Measurements from ENCODE around the gene ZNF385D. TPM values are rescaled to one million over a fixed set of nuclear protein-coding genes. Genes with fewer than 3 reads are reported as not detected.

Gene ZNF385D
- total and polyA plus RNA-seq, 4 donors = 0.17 to 30.9 (median 1.9) TPM

- WGBS, 2 donors = 50 to 58% methylated on average over 2 of the region's 2 CpGs
- Histone ChIP-seq H3K27ac (ENCODE audit: low read depth in 1 of 2, low read length in 1 of 2) (peak overlapping the region in 1 of 2 donors; percentile 40), H3K4me1 (ENCODE audit: control insufficient read depth in 5 of 5, insufficient read depth in 5 of 5, low read length in 5 of 5) (peaks cover 0 to 49% (median 7%) of the 10 kb centered on the region in 5 donors), H3K4me3 (no peak overlapping the region), H3K9me3 (ENCODE audit: control insufficient read depth in 4 of 4, insufficient read depth in 3 of 4, low read length in 3 of 4) (peaks cover 0 to 3% (median 0%) of the 10 kb centered on the region in 4 donors), H3K9ac (ENCODE audit: insufficient read depth in 1 of 2, low read length in 2 of 2) (no peak overlapping the region), H3K27me3 (ENCODE audit: control insufficient read depth in 3 of 3, insufficient read depth in 3 of 3, low read length in 2 of 3) (no peaks in the 10 kb centered on the region), H3K36me3 (ENCODE audit: control insufficient read depth in 4 of 4, insufficient read depth in 4 of 4, low read length in 4 of 4) (no peaks in the 10 kb centered on the region)
- DNase-seq = peak in 2 of 3 donors; percentile 46 to 65
- ATAC-seq (ENCODE audit: insufficient read depth, low FRiP score) = no peak
- no peak for TF ChIP-seq CTCF (IDR thresholded peaks at IDR 0.05; ENCODE audit: control extremely low read depth, extremely low read depth)
Measured at GRCh38 chr3:21791356-21791755, 40.3 kb upstream of the ZNF385D start.

- no peak for TF ChIP-seq CTCF (IDR thresholded peaks at IDR 0.05; ENCODE audit: control extremely low read depth, extremely low read depth)
- H3K9me3 ChIP-seq (ENCODE audit: control insufficient read depth in 4 of 4, insufficient read depth in 3 of 4, low read length in 3 of 4) = peaks cover 0 to 3% (median 0%) of the 10 kb centered on the region in 4 donors
- H3K36me3 ChIP-seq (ENCODE audit: control insufficient read depth in 4 of 4, insufficient read depth in 4 of 4, low read length in 4 of 4) = no peaks in the 10 kb centered on the region
- no peaks in the 10 kb centered on the region for H3K27me3 ChIP-seq (ENCODE audit: control insufficient read depth in 3 of 3, insufficient read depth in 3 of 3, low read length in 2 of 3)
- H3K4me1 ChIP-seq (ENCODE audit: control insufficient read depth in 5 of 5, insufficient read depth in 5 of 5, low read length in 5 of 5) = peaks cover 0 to 44% (median 5%) of the 10 kb centered on the region in 5 donors
- H3K9ac ChIP-seq (ENCODE audit: insufficient read depth in 1 of 2, low read length in 2 of 2) = no peak overlapping the region
- peak overlapping the region in 1 of 2 donors; percentile 21 for H3K27ac ChIP-seq (ENCODE audit: low read depth in 1 of 2, low read length in 1 of 2)
- WGBS, 2 donors = 84 to 95% methylated on average over 1 of the region's 1 CpG
- ATAC-seq (ENCODE audit: insufficient read depth, low FRiP score) = no peak
- DNase-seq = peak in 1 of 3 donors; percentile 14
- no peak overlapping the region for H3K4me3 ChIP-seq
Measured at GRCh38 chr3:21790466-21790865, 39.5 kb upstream of the ZNF385D start.

- WGBS, 2 donors = 88 to 96% methylated on average over 1 of the region's 1 CpG
- H3K27ac ChIP-seq (ENCODE audit: low read depth in 1 of 2, low read length in 1 of 2) = no peak overlapping the region
Measured at GRCh38 chr3:21789730-21790129, 38.7 kb upstream of the ZNF385D start.

More at GRCh38 chr3:21789730-21790129, 38.7 kb upstream of the ZNF385D start:
- DNase-seq (no peak), ATAC-seq (ENCODE audit: insufficient read depth, low FRiP score) (no peak)
- no peak overlapping the region for H3K9ac ChIP-seq (ENCODE audit: insufficient read depth in 1 of 2, low read length in 2 of 2)
- no peak for TF ChIP-seq CTCF (IDR thresholded peaks at IDR 0.05; ENCODE audit: control extremely low read depth, extremely low read depth)
- H3K4me1 ChIP-seq (ENCODE audit: control insufficient read depth in 5 of 5, insufficient read depth in 5 of 5, low read length in 5 of 5) = peaks cover 0 to 37% (median 7%) of the 10 kb centered on the region in 5 donors
- no peak overlapping the region for H3K4me3 ChIP-seq
- no peaks in the 10 kb centered on the region for H3K27me3 ChIP-seq (ENCODE audit: control insufficient read depth in 3 of 3, insufficient read depth in 3 of 3, low read length in 2 of 3)
- H3K36me3 ChIP-seq (ENCODE audit: control insufficient read depth in 4 of 4, insufficient read depth in 4 of 4, low read length in 4 of 4) = no peaks in the 10 kb centered on the region
- peaks cover 0 to 3% (median 0%) of the 10 kb centered on the region in 4 donors for H3K9me3 ChIP-seq (ENCODE audit: control insufficient read depth in 4 of 4, insufficient read depth in 3 of 4, low read length in 3 of 4)

Measured in lung (tissue), 12 donors.